ENCODE data around the gene IGSF9B.

The IGSF9B gene

DNA sequence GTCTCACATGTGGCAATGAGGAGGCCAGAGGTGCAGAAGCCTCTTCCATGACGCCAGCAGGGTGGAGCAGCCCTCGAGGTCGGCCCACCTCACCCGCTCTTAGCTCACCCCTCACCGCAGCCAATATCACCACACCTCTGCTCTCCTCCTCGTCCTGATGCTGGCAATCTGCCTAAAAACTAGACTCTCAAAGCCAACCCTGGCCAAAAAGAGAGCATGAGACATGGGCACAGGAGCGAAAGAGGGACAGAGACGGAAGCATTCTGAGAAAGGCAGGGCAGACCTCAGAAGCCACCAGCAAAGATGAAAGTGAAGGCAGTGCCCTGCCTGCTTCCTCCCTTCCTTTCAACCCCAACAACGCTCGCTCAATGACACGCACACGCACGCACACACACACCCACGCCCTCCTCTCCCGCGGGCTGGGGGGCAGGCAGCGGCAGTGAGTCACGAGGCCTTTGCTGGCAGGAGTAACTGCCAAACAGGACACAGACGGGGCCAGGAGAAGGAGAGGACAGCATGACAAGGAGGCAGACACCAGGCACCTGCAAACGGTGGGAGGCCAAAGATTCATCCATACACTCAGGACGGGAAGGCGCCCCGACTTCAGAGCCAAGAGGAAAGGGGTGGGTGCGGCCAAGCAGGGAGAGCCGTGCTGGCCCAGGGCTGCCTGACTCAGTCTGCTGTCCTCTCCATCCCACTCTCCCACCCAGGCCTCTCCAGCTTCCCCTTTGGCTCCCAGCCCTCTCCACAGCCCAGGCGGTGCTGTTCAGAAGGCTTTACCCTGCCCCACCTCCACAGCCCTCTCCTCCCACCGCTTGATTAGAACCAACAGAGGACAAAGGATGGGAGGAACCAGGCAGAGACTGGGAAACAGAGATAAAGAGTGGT lies 11.4 kb downstream of the IGSF9B start:
- Histone ChIP-seq H3K9me3 (ENCODE audit: control insufficient read depth, low read length) (no peaks in the 10 kb centered on the region), H3K4me1 (peaks cover 18% of the 10 kb centered on the region), H3K27ac (no peak overlapping the region), H3K4me2 (ENCODE audit: low read length) (no peak overlapping the region), H3K27me3 (ENCODE audit: control insufficient read depth, insufficient read depth, low read length) (no peaks in the 10 kb centered on the region), H2AFZ (no peak overlapping the region), H3K4me3 (ENCODE audit: low read depth, low read length) (no peak overlapping the region), H3K79me2 (peaks cover 7% of the 10 kb centered on the region), H3K9ac (no peak overlapping the region), H3K36me3 (ENCODE audit: control insufficient read depth, insufficient read depth, low read length) (no peaks in the 10 kb centered on the region)
- no peak for TF ChIP-seq CTCF (IDR thresholded peaks at IDR 0.05)

GRCh38 chr11:133943950-133944698 lies 12.6 kb downstream of the IGSF9B start:
- Histone ChIP-seq H3K27me3 (ENCODE audit: control insufficient read depth, insufficient read depth, low read length) (no peaks in the 10 kb centered on the region), H3K79me2 (peaks cover 2% of the 10 kb centered on the region), H3K4me1 (peaks cover 12% of the 10 kb centered on the region), H3K36me3 (ENCODE audit: control insufficient read depth, insufficient read depth, low read length) (no peaks in the 10 kb centered on the region), H3K27ac (no peak overlapping the region), H3K4me3 (ENCODE audit: low read depth, low read length) (no peak overlapping the region), H3K4me2 (ENCODE audit: low read length) (no peak overlapping the region), H3K9me3 (ENCODE audit: control insufficient read depth, low read length) (no peaks in the 10 kb centered on the region), H2AFZ (no peak overlapping the region), H3K9ac (no peak overlapping the region)
- no peak for TF ChIP-seq CTCF (IDR thresholded peaks at IDR 0.05)

DNA sequence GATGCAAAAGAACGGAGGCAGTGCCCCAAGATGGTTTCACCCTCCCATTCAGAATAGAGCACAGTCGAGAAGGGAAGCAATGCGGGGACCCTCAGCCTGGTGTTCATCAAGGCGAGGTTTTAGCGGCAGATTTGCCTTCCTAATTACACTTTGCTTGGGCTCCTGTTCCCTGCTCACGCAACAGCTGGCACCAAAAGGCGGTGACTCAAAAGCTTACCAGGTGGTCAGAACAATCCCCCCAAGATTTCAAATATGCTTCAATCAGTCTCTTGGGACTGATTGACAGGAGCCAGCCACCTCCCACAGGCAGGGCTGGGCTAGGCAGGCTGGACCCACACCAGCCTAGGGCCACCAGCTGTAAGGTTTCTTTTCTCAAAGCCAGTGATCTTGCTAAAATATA lies 14.2 kb downstream of the IGSF9B start:
- H3K27ac ChIP-seq: no peak overlapping the region
- H3K36me3 ChIP-seq (ENCODE audit: control insufficient read depth, insufficient read depth, low read length): no peaks in the 10 kb centered on the region
- no peak overlapping the region for H2AFZ ChIP-seq
- H3K4me1 ChIP-seq: peaks cover 7% of the 10 kb centered on the region
- no peak for TF ChIP-seq CTCF (IDR thresholded peaks at IDR 0.05)
- no peaks in the 10 kb centered on the region for H3K27me3 ChIP-seq (ENCODE audit: control insufficient read depth, insufficient read depth, low read length)
- H3K4me3 ChIP-seq (ENCODE audit: low read depth, low read length): no peak overlapping the region
- H3K9ac ChIP-seq: no peak overlapping the region
- H3K79me2 ChIP-seq: peaks cover 2% of the 10 kb centered on the region
- H3K9me3 ChIP-seq (ENCODE audit: control insufficient read depth, low read length): no peaks in the 10 kb centered on the region
- H3K4me2 ChIP-seq (ENCODE audit: low read length): no peak overlapping the region

DNA sequence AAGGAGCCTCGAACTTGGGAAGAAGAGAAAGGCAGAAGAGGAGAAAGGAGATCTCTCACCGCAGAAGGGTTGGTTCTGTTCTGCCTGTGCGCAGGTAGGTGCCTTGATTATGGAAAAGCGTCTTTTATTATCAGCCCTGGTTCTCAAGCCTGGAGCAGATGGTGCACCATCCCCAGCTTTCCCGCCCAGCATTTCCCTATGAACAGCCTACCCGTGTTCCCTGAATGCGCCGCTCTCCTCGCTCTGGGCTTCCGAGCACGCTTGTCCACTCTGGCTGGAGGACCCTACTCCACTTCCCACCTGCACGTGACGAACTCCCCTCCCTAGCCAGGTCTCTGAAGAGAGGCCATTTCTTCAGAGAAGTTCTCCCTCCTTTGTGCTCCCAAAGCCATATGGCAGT lies 15.2 kb downstream of the IGSF9B start:
- Histone ChIP-seq H3K4me3 (ENCODE audit: low read depth, low read length) (no peak overlapping the region), H3K27me3 (ENCODE audit: control insufficient read depth, insufficient read depth, low read length) (no peaks in the 10 kb centered on the region), H3K4me1 (peaks cover 9% of the 10 kb centered on the region), H3K9me3 (ENCODE audit: control insufficient read depth, low read length) (no peaks in the 10 kb centered on the region), H2AFZ (no peak overlapping the region), H3K27ac (no peak overlapping the region), H3K79me2 (peaks cover 2% of the 10 kb centered on the region), H3K9ac (no peak overlapping the region), H3K36me3 (ENCODE audit: control insufficient read depth, insufficient read depth, low read length) (no peaks in the 10 kb centered on the region), H3K4me2 (ENCODE audit: low read length) (no peak overlapping the region)
- no peak for TF ChIP-seq CTCF (IDR thresholded peaks at IDR 0.05)
